ENCODE measurements around the gene NFIB. TPM values are rescaled to one million over a fixed set of nuclear protein-coding genes. Genes with fewer than 3 reads are reported as not detected.

NFIB gene
- polyA plus RNA-seq, 2 of the 4 experiments (the other 2 are of a cell fraction), result 10.7 to 21.7 TPM

DNA sequence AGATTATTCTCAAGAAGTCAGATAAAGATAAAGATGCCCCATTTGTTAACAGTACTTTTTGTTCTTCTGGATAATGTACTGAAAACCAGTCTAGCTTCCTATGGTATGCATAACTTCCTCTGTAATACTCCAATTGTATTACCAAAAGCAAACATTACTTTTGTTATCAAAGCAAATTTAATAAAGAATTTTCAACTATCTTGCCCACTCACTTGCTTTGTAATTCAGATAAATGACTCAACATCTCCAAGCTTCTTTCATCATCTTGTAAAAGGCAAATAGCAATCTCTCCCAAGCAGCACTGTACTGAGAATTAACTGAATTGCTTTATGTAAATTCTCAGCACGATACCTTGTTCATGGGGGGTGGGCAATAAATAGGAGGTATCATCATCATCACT is 98.3 kb downstream of the NFIB start:
- DNase-seq (ENCODE audit: low read depth in 1 of 2, low spot score in 1 of 2) (peak in 1 of 2 experiments; percentile 37), FAIRE-seq (peak; percentile 83), ATAC-seq (peak in 1 of 2 experiments; percentile 28; a peak in 1 of 6 replicates)
- no peak overlapping the region for H3K4me3 ChIP-seq
- ChIA-PET POLR2A (interaction anchor here (1.0 kb wide), 1 partner anchor 12 kb away, joined by 3 read pairs; no protein-coding TSS in a partner anchor), CTCF (interaction anchor here (0.6 to 2.3 kb wide), 4 partner anchors 9 to 1336 kb away, joined by 3 to 4 read pairs (median 4); no protein-coding TSS in a partner anchor)
- peaks cover 97% of the 10 kb centered on the region for H3K4me1 ChIP-seq
- no peaks in the 10 kb centered on the region for H3K9me3 ChIP-seq
- H3K27ac ChIP-seq, result peak overlapping the region; percentile 83 to 89
- 5% methylated on average over 1 of the region's 1 CpG for WGBS (ENCODE audit: missing lambda C conversion rate)
- peak overlapping the region; percentile 59 for H3K4me2 ChIP-seq
- TF ChIP-seq FOSL2 (IDR thresholded peaks at IDR 0.05) (peak; percentile 63; the same call in 1 of the 2 replicates), FOSL2 (CRISPR knock-in tag; IDR thresholded peaks at IDR 0.05) (peak; percentile 68), ZNF302 (CRISPR knock-in tag; IDR thresholded peaks at IDR 0.05) (no peak), POLR2A (IDR thresholded peaks at IDR 0.05; ENCODE audit: low read length) (no peak), HEYL (CRISPR knock-in tag; IDR thresholded peaks at IDR 0.05) (no peak), NFE2L2 (conservative IDR thresholded peaks at IDR 0.05; ENCODE audit: low read length) (no peak), HDAC2 (IDR thresholded peaks at IDR 0.05) (no peak), RFX5 (IDR thresholded peaks at IDR 0.05) (no peak), TFCP2L1 (CRISPR knock-in tag; IDR thresholded peaks at IDR 0.05) (no peak), FOXS1 (CRISPR knock-in tag; IDR thresholded peaks at IDR 0.05) (no peak), MAFK (IDR thresholded peaks at IDR 0.05; ENCODE audit: partially characterized antibody) (no peak), RCOR1 (IDR thresholded peaks at IDR 0.05; ENCODE audit: low read depth, low read length) (no peak), CHD2 (IDR thresholded peaks at IDR 0.05; ENCODE audit: low read length, partially characterized antibody) (no peak), RAD21 (conservative IDR thresholded peaks at IDR 0.05 in 1 of 2, IDR thresholded peaks at IDR 0.05 in 1 of 2) (no peak; a peak in 1 of 5 replicates), NR3C1 (IDR thresholded peaks at IDR 0.05) (no peak), GATA3 (IDR thresholded peaks at IDR 0.05; ENCODE audit: borderline replicate concordance) (peak; percentile 43; the same call in 1 of the 2 replicates), RNF2 (IDR thresholded peaks at IDR 0.05; ENCODE audit: borderline replicate concordance, low read depth) (no peak), BHLHE40 (IDR thresholded peaks at IDR 0.05; ENCODE audit: low read depth, low read length) (no peak), EP300 (IDR thresholded peaks at IDR 0.05) (peak; percentile 34 to 68; a peak in 3 of 5 replicates), MYC (IDR thresholded peaks at IDR 0.05; ENCODE audit: borderline replicate concordance, low read length) (no peak), HOXA7 (CRISPR knock-in tag; IDR thresholded peaks at IDR 0.05) (no peak), FOSB (CRISPR knock-in tag; IDR thresholded peaks at IDR 0.05) (no peak), CBX8 (IDR thresholded peaks at IDR 0.05) (no peak), JUNB (IDR thresholded peaks at IDR 0.05) (peak; percentile 82), TP53 (CRISPR knock-in tag; IDR thresholded peaks at IDR 0.05) (no peak), JUN (IDR thresholded peaks at IDR 0.05) (peak in 1 of 2 experiments; percentile 43; a peak in 1 of 5 replicates), ZC3H11A (IDR thresholded peaks at IDR 0.05) (no peak), CEBPB (IDR thresholded peaks at IDR 0.05) (peak; percentile 79 to 84)
- TF ChIP-seq, protein P1, sequence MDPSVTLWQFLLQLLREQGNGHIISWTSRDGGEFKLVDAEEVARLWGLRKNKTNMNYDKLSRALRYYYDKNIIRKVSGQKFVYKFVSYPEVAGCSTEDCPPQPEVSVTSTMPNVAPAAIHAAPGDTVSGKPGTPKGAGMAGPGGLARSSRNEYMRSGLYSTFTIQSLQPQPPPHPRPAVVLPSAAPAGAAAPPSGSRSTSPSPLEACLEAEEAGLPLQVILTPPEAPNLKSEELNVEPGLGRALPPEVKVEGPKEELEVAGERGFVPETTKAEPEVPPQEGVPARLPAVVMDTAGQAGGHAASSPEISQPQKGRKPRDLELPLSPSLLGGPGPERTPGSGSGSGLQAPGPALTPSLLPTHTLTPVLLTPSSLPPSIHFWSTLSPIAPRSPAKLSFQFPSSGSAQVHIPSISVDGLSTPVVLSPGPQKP (IDR thresholded peaks at IDR 0.05; ENCODE audit: low read depth, low read length), result no peak
- TF ChIP-seq, protein P2, sequence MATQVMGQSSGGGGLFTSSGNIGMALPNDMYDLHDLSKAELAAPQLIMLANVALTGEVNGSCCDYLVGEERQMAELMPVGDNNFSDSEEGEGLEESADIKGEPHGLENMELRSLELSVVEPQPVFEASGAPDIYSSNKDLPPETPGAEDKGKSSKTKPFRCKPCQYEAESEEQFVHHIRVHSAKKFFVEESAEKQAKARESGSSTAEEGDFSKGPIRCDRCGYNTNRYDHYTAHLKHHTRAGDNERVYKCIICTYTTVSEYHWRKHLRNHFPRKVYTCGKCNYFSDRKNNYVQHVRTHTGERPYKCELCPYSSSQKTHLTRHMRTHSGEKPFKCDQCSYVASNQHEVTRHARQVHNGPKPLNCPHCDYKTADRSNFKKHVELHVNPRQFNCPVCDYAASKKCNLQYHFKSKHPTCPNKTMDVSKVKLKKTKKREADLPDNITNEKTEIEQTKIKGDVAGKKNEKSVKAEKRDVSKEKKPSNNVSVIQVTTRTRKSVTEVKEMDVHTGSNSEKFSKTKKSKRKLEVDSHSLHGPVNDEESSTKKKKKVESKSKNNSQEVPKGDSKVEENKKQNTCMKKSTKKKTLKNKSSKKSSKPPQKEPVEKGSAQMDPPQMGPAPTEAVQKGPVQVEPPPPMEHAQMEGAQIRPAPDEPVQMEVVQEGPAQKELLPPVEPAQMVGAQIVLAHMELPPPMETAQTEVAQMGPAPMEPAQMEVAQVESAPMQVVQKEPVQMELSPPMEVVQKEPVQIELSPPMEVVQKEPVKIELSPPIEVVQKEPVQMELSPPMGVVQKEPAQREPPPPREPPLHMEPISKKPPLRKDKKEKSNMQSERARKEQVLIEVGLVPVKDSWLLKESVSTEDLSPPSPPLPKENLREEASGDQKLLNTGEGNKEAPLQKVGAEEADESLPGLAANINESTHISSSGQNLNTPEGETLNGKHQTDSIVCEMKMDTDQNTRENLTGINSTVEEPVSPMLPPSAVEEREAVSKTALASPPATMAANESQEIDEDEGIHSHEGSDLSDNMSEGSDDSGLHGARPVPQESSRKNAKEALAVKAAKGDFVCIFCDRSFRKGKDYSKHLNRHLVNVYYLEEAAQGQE (IDR thresholded peaks at IDR 0.05), result no peak
- TF ChIP-seq, protein P3, sequence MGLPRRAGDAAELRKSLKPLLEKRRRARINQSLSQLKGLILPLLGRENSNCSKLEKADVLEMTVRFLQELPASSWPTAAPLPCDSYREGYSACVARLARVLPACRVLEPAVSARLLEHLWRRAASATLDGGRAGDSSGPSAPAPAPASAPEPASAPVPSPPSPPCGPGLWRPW (IDR thresholded peaks at IDR 0.05), result peak; percentile 49; the same call in 1 of the 2 replicates
- TF ChIP-seq, protein P4, sequence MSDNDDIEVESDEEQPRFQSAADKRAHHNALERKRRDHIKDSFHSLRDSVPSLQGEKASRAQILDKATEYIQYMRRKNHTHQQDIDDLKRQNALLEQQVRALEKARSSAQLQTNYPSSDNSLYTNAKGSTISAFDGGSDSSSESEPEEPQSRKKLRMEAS (IDR thresholded peaks at IDR 0.05), result no peak
- TF ChIP-seq, protein P5, sequence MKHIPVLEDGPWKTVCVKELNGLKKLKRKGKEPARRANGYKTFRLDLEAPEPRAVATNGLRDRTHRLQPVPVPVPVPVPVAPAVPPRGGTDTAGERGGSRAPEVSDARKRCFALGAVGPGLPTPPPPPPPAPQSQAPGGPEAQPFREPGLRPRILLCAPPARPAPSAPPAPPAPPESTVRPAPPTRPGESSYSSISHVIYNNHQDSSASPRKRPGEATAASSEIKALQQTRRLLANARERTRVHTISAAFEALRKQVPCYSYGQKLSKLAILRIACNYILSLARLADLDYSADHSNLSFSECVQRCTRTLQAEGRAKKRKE (CRISPR knock-in tag; IDR thresholded peaks at IDR 0.05; ENCODE audit: low read depth), result no peak
- TF ChIP-seq, protein P6, sequence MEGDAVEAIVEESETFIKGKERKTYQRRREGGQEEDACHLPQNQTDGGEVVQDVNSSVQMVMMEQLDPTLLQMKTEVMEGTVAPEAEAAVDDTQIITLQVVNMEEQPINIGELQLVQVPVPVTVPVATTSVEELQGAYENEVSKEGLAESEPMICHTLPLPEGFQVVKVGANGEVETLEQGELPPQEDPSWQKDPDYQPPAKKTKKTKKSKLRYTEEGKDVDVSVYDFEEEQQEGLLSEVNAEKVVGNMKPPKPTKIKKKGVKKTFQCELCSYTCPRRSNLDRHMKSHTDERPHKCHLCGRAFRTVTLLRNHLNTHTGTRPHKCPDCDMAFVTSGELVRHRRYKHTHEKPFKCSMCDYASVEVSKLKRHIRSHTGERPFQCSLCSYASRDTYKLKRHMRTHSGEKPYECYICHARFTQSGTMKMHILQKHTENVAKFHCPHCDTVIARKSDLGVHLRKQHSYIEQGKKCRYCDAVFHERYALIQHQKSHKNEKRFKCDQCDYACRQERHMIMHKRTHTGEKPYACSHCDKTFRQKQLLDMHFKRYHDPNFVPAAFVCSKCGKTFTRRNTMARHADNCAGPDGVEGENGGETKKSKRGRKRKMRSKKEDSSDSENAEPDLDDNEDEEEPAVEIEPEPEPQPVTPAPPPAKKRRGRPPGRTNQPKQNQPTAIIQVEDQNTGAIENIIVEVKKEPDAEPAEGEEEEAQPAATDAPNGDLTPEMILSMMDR (IDR thresholded peaks at IDR 0.05), result no peak
- TF ChIP-seq, protein P7, sequence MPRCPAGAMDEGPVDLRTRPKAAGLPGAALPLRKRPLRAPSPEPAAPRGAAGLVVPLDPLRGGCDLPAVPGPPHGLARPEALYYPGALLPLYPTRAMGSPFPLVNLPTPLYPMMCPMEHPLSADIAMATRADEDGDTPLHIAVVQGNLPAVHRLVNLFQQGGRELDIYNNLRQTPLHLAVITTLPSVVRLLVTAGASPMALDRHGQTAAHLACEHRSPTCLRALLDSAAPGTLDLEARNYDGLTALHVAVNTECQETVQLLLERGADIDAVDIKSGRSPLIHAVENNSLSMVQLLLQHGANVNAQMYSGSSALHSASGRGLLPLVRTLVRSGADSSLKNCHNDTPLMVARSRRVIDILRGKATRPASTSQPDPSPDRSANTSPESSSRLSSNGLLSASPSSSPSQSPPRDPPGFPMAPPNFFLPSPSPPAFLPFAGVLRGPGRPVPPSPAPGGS (IDR thresholded peaks at IDR 0.05), result 0 out of 3 replicates have a peak, but pooled peaks have one; percentile 40

Data from A549 (cell line).